H1 (cell line): ENCODE data around the gene SELENOK. TPM values are rescaled to one million over a fixed set of nuclear protein-coding genes. Genes with fewer than 3 reads are reported as not detected.

Experiments used
- CTCF ChIA-PET: fragments of 300-600 bp; sonication (Branson Sonifier 250); formaldehyde crosslinking; loops from one replicate; lab custom pipeline; 2021; ENCODE audit not compliant: partially characterized antibody; lab: Charles Lee
- POLR2A ChIA-PET: fragments of 300-600 bp; sonication (Branson Sonifier 250); formaldehyde crosslinking; loops from one replicate; lab custom pipeline; 2021; ENCODE audit warnings: inconsistent platforms; ENCODE audit not compliant: partially characterized antibody; lab: Charles Lee
- DNase-seq, 2 experiments: peaks; one replicate each; pipeline versions ENCODE4 v3.0.0 to v3.0.0-alpha.2; 2010 to 2022; ENCODE audit warnings: low spot score in 2 of 2, low read depth in 1 of 2, mixed read lengths in 1 of 2
- FAIRE-seq: peaks from 2 replicates; lab custom pipeline; 2011; peaks lifted over from hg19 to GRCh38; lab: Jason Lieb, UNC
- H2AFZ ChIP-seq: 2 replicates; pipeline ENCODE4 v1.8.1; 2012; ENCODE audit warnings: low read length, inconsistent platforms
- H2AK5ac ChIP-seq: 2 replicates; pipeline ENCODE4 v1.6.1; 2013; ENCODE audit warnings: low read depth, low read length
- H2BK120ac ChIP-seq: replicated peaks from 2 replicates; pipeline ENCODE3; 2013; ENCODE audit warnings: low read depth, low read length, inconsistent platforms
- H2BK12ac ChIP-seq: 2 replicates; pipeline ENCODE4 v1.6.1; 2013; ENCODE audit warnings: low read depth, low read length
- H2BK15ac ChIP-seq: 2 replicates; pipeline ENCODE4 v1.6.1; 2013; ENCODE audit warnings: low read length
- H2BK20ac ChIP-seq: 2 replicates; pipeline ENCODE4 v1.6.1; 2013; ENCODE audit warnings: low read length
- H2BK5ac ChIP-seq: 2 replicates; pipeline ENCODE4 v1.6.1; 2013; ENCODE audit warnings: low read depth, low read length
- H3K14ac ChIP-seq: 2 replicates; pipeline ENCODE4 v1.6.1; 2013; ENCODE audit warnings: inconsistent platforms; ENCODE audit not compliant: insufficient read length
- H3K18ac ChIP-seq: 2 replicates; pipeline ENCODE4 v1.6.1; 2013; ENCODE audit warnings: low read length; ENCODE audit errors: extremely low read depth
- H3K23ac ChIP-seq: 2 replicates; pipeline ENCODE4 v1.6.1; 2013; ENCODE audit warnings: inconsistent platforms; ENCODE audit not compliant: insufficient read length
- H3K23me2 ChIP-seq: 2 replicates; pipeline ENCODE4 v1.6.1; 2013; ENCODE audit warnings: low read depth, low read length
- H3K27ac ChIP-seq: 2 replicates; pipeline ENCODE4 v1.6.1; 2011; ENCODE audit warnings: low read depth, low read length, inconsistent platforms
- H3K27me3 ChIP-seq, 4 experiments: replicated peaks in 1 of 4; 1 replicate in 1 of 4; 2 replicates in 3 of 4; pipeline versions ENCODE4 v1.6.1 to v1.8.1; 2011 to 2013; ENCODE audit warnings: low read length in 3 of 4, mild to moderate bottlenecking in 3 of 4, inconsistent platforms in 2 of 4, mixed read lengths in 2 of 4, moderate library complexity in 1 of 4; ENCODE audit not compliant: control insufficient read depth in 3 of 4, insufficient read depth in 3 of 4; ENCODE audit errors: extremely low read depth in 1 of 4
- H3K36me3 ChIP-seq, 4 experiments: 2 replicates each; pipeline versions ENCODE4 v1.6.1 to v1.8.1; 2011 to 2013; ENCODE audit warnings: mild to moderate bottlenecking in 4 of 4, low read length in 3 of 4, moderate library complexity in 2 of 4, control low read depth in 1 of 4, inconsistent platforms in 1 of 4; ENCODE audit not compliant: insufficient read depth in 4 of 4, control insufficient read depth in 2 of 4
- H3K4ac ChIP-seq: replicated peaks from 2 replicates; pipeline ENCODE3; 2013; ENCODE audit warnings: low read length, low read depth, mixed read lengths, inconsistent platforms; ENCODE audit not compliant: insufficient read length
- H3K4me1 ChIP-seq, 4 experiments: replicated peaks in 1 of 4; 1 replicate in 1 of 4; 2 replicates in 3 of 4; pipeline versions ENCODE4 v1.6.1 to v1.8.1; 2011 to 2013; ENCODE audit warnings: low read length in 3 of 4, inconsistent platforms in 2 of 4, mixed read lengths in 1 of 4; ENCODE audit not compliant: insufficient read depth in 4 of 4, control insufficient read depth in 3 of 4
- H3K4me2 ChIP-seq, 2 experiments: 2 replicates each; pipeline versions ENCODE4 v1.6.1 to v1.8.1; 2011 to 2013; ENCODE audit warnings: low read depth in 2 of 2, low read length in 2 of 2, control low read depth in 1 of 2, inconsistent platforms in 1 of 2, mild to moderate bottlenecking in 1 of 2; ENCODE audit not compliant: insufficient read depth in 1 of 2
- H3K4me3 ChIP-seq, 4 experiments: fragments of 200-600, 300-600 bp in 1 of 4; sonication (generic), shearing (Covaris generic), sonication (Bioruptor Twin) in 1 of 4; 2 replicates each; pipeline versions ENCODE4 v1.5.1 to v1.8.1; 2011 to 2016; ENCODE audit warnings: low read length in 4 of 4, low read depth in 3 of 4, control low read depth in 2 of 4, inconsistent platforms in 2 of 4, mild to moderate bottlenecking in 2 of 4, mixed read lengths in 1 of 4, moderate library complexity in 1 of 4; ENCODE audit not compliant: insufficient read depth in 2 of 4; ENCODE audit errors: extremely low read depth in 1 of 4
- H3K56ac ChIP-seq: replicated peaks from 2 replicates; pipeline ENCODE3; 2013; ENCODE audit warnings: low read depth, mild to moderate bottlenecking, mixed read lengths, low read length, inconsistent platforms; ENCODE audit not compliant: insufficient read length
- H3K79me1 ChIP-seq: 2 replicates; pipeline ENCODE4 v1.6.1; 2013; ENCODE audit warnings: low read depth, low read length, control low read depth
- H3K79me2 ChIP-seq, 2 experiments: 2 replicates each; pipeline versions ENCODE4 v1.6.1 to v1.8.1; 2012 to 2013; ENCODE audit warnings: low read length in 2 of 2, mild to moderate bottlenecking in 2 of 2, inconsistent platforms in 1 of 2; ENCODE audit not compliant: insufficient read depth in 2 of 2, control insufficient read depth in 1 of 2
- H3K9ac ChIP-seq, 4 experiments: replicated peaks in 1 of 4; 1 replicate in 1 of 4; 2 replicates in 3 of 4; pipeline versions ENCODE4 v1.6.1 to v1.8.1; 2011 to 2013; ENCODE audit warnings: low read depth in 3 of 4, low read length in 3 of 4, control low read depth in 2 of 4, mild to moderate bottlenecking in 2 of 4, moderate library complexity in 2 of 4, inconsistent platforms in 1 of 4; ENCODE audit errors: extremely low read depth in 1 of 4
- H3K9me3 ChIP-seq, 2 experiments: 2 replicates each; pipeline versions ENCODE4 v1.6.1 to v1.8.1; 2012 to 2013; ENCODE audit warnings: mild to moderate bottlenecking in 2 of 2, moderate library complexity in 2 of 2, control low read depth in 1 of 2, inconsistent platforms in 1 of 2, low read depth in 1 of 2, low read length in 1 of 2, mixed read lengths in 1 of 2; ENCODE audit not compliant: insufficient read depth in 2 of 2
- H4K20me1 ChIP-seq, 2 experiments: replicated peaks in 1 of 2; 2 replicates each; pipeline versions ENCODE3 to v1.8.1; 2011 to 2013; ENCODE audit warnings: inconsistent platforms in 2 of 2, low read length in 2 of 2, mild to moderate bottlenecking in 1 of 2; ENCODE audit not compliant: insufficient read depth in 2 of 2, control insufficient read depth in 1 of 2
- H4K5ac ChIP-seq: 2 replicates; pipeline ENCODE4 v1.6.1; 2013; ENCODE audit warnings: low read length, low read depth, mixed read lengths, inconsistent platforms; ENCODE audit not compliant: insufficient read length
- H4K8ac ChIP-seq: 2 replicates; pipeline ENCODE4 v1.8.0; 2013; ENCODE audit warnings: mild to moderate bottlenecking, moderate library complexity, low read length, inconsistent platforms; ENCODE audit not compliant: insufficient read depth; ENCODE audit errors: extremely low read depth
- H4K91ac ChIP-seq: replicated peaks from 2 replicates; pipeline ENCODE3; 2013; ENCODE audit warnings: low read length, mixed read lengths, inconsistent platforms; ENCODE audit not compliant: insufficient read length
- ASH2L ChIP-seq: fragments of 200-600, 300-600 bp; sonication (generic); IDR thresholded peaks from one replicate; pipeline ENCODE4 v1.7.1; 2017; ENCODE audit warnings: low read length
- E2F6 ChIP-seq: IDR thresholded peaks from 2 replicates; pipeline ENCODE4 v1.6.1; 2012; ENCODE audit warnings: inconsistent platforms
- KDM4A ChIP-seq: IDR thresholded peaks from one replicate; pipeline ENCODE4 v1.7.1; 2012; ENCODE audit warnings: low read depth, mild to moderate bottlenecking, moderate library complexity, low read length, inconsistent platforms; ENCODE audit not compliant: severe bottlenecking
- MAX ChIP-seq: IDR thresholded peaks from 2 replicates; pipeline ENCODE4 v1.6.1; 2012; ENCODE audit warnings: inconsistent platforms
- PHF8 ChIP-seq: fragments of 200-600 bp; sonication (generic); conservative IDR thresholded peaks from 2 replicates; pipeline ENCODE4 v1.7.1; 2012; ENCODE audit warnings: low read depth, mild to moderate bottlenecking, inconsistent platforms, low read length, moderate library complexity
- POLR2A ChIP-seq, 2 experiments: IDR thresholded peaks; 1 replicate in 1 of 2; 2 replicates in 1 of 2; pipeline ENCODE4 v1.6.1; 2011; ENCODE audit warnings: low read depth in 2 of 2, low read length in 2 of 2, mild to moderate bottlenecking in 2 of 2; ENCODE audit errors: control extremely low read depth in 1 of 2
- RAD21 ChIP-seq, 2 experiments: IDR thresholded peaks in 1 of 2; conservative IDR thresholded peaks in 1 of 2; 2 replicates each; pipeline ENCODE4 v1.6.1; 2011; ENCODE audit warnings: low read depth in 2 of 2, low read length in 2 of 2, improper control_type of control experiment in 1 of 2, inconsistent platforms in 1 of 2, mild to moderate bottlenecking in 1 of 2, moderate library complexity in 1 of 2
- SIN3A ChIP-seq, 2 experiments: IDR thresholded peaks in 1 of 2; conservative IDR thresholded peaks in 1 of 2; 2 replicates each; pipeline ENCODE4 v1.6.1; 2011 to 2012; ENCODE audit warnings: low read length in 2 of 2, improper control_type of control experiment in 1 of 2, low read depth in 1 of 2, mild to moderate bottlenecking in 1 of 2
- SRF ChIP-seq: IDR thresholded peaks from 2 replicates; pipeline ENCODE4 v1.6.1; 2011; ENCODE audit warnings: mild to moderate bottlenecking, low read depth, low read length, moderate library complexity
- WGBS, 2 experiments: shearing (Covaris generic) in 1 of 2; methylation state at CpG; one replicate each; pipeline versions ENCODE4 v1.1.6 to v1.1.7; 2013 to 2015; ENCODE audit warnings: low lambda C conversion rate in 2 of 2, mixed read lengths in 2 of 2, inconsistent platforms in 1 of 2, low coverage in 1 of 2, missing lambda C conversion rate in 1 of 2; ENCODE audit not compliant: insufficient replicate concordance in 2 of 2, insufficient coverage in 1 of 2, insufficient read length in 1 of 2; ENCODE audit errors: extremely low coverage in 1 of 2, missing lambda C conversion rate in 1 of 2; 5-methylcytosine and 5-hydroxymethylcytosine counted together
- polyA plus RNA-seq, 7 experiments: library from polyadenylated mRNA; depleted of rRNA in 3 of 7; stranded (reverse) in 5 of 7; unstranded in 2 of 7; fragments of >200 nt in 5 of 7; fragments of 200-250 nt in 2 of 7; gene quantifications; 1 replicate in 5 of 7; 2 replicates in 1 of 7; 4 replicates in 1 of 7; pipeline versions ENCODE4 v1.2.1 to v1.2.3, GENCODE V29; 2011 to 2013; ENCODE audit warnings: missing spikeins in 2 of 7, mixed read lengths in 2 of 7
- total RNA-seq: library from RNA; stranded (reverse); fragmentation: NEBNext Ultra II Directional; extraction: Animal tissue kit (Norgen Biotek cat#: 25700); gene quantifications from 2 replicates; pipeline ENCODE4 v1.2.1, GENCODE V29; 2021

SELENOK gene
- total and polyA plus RNA-seq, 2 of the 8 experiments (the other 6 are each of a cell fraction or from before 2014, with no cell fraction given) = 26.9 to 40.2 TPM

GRCh38 chr3:53846134-53846850 lies 45.4 kb downstream of the SELENOK start, which contains the start of the genes CHDH and IL17RB:
Gene CHDH, minus strand, starts transcription at chr3:53846419. Its CDS starts 22,411 bp downstream, at chr3:53824008.
Gene IL17RB, plus strand, starts transcription at chr3:53846568. Its CDS starts 21 bp downstream, at chr3:53846589.
- peaks cover 0 to 4% (median 2%) of the 10 kb centered on the region in 4 experiments; a peak in 3 of 8 replicates for H3K36me3 ChIP-seq
- DNase-seq (no peak), FAIRE-seq (no peak)
- peak within 1 kb of the TSS; percentile 31 to 85 (median 72); a peak in 6 of 7 replicates for H3K9ac ChIP-seq
- H3K23me2 ChIP-seq = peaks cover 10% of the 10 kb centered on the region
- H3K79me2 ChIP-seq = no peaks in the 10 kb centered on the region; a peak in 1 of 4 replicates
- peak within 1 kb of the TSS; percentile 75 for H4K91ac ChIP-seq
- POLR2A ChIA-PET = interaction anchor here (1.0 to 1.5 kb wide), 7 partner anchors 9 to 34 kb away, joined by 3 to 7 read pairs (median 4); no protein-coding TSS in a partner anchor
- H3K56ac ChIP-seq = no peak within 1 kb of the TSS
- H3K18ac ChIP-seq = peak within 1 kb of the TSS; percentile 73
- H3K4me1 ChIP-seq = peaks cover 19 to 30% (median 21%) of the 10 kb centered on the region in 4 experiments
- no peak within 1 kb of the TSS for H4K5ac ChIP-seq
- 0 out of 2 replicates have a peak within 1 kb of the TSS, but pooled peaks have one; percentile 49 for H2BK5ac ChIP-seq
- H3K4me3 ChIP-seq = peak within 1 kb of the TSS; percentile 47 to 79 (median 72)
- no peak within 1 kb of the TSS for H2AFZ ChIP-seq
- H2BK15ac ChIP-seq = peak within 1 kb of the TSS; percentile 95; the same call in 1 of the 2 replicates
- H4K8ac ChIP-seq = peak within 1 kb of the TSS; percentile 45; the same call in 1 of the 2 replicates
- peak within 1 kb of the TSS; percentile 69 to 90 for H3K4me2 ChIP-seq
- WGBS, 2 experiments = 3% methylated on average over 80 of the region's 91 CpGs; no CpG with 5 or more reads in 1 of the 2 experiments
- peaks cover 0 to 3% of the 10 kb centered on the region in 2 experiments for H4K20me1 ChIP-seq
- no peaks in the 10 kb centered on the region for H3K9me3 ChIP-seq
- H2BK20ac ChIP-seq = peak within 1 kb of the TSS; percentile 61; the same call in 1 of the 2 replicates
- CTCF ChIA-PET = interaction anchor here (0.9 to 3.5 kb wide), 6 partner anchors 12 to 139 kb away, joined by 3 to 23 read pairs (median 5); no protein-coding TSS in a partner anchor
- no peak within 1 kb of the TSS for H3K14ac ChIP-seq
- no peak within 1 kb of the TSS for H3K23ac ChIP-seq
- H3K79me1 ChIP-seq = peaks cover 10% of the 10 kb centered on the region
- peak within 1 kb of the TSS; percentile 2 for H3K4ac ChIP-seq
- no peak within 1 kb of the TSS for H2AK5ac ChIP-seq
- peaks cover 3 to 16% (median 9%) of the 10 kb centered on the region in 4 experiments for H3K27me3 ChIP-seq
- H2BK120ac ChIP-seq = no peak within 1 kb of the TSS
- 0 out of 2 replicates have a peak within 1 kb of the TSS, but pooled peaks have one; percentile 39 for H2BK12ac ChIP-seq
- 0 out of 2 replicates have a peak within 1 kb of the TSS, but pooled peaks have one; percentile 0 for H3K27ac ChIP-seq
- TF ChIP-seq RAD21 (IDR thresholded peaks at IDR 0.05 in 1 of 2, conservative IDR thresholded peaks at IDR 0.05 in 1 of 2; ENCODE audit: low read depth in 2 of 2, low read length in 2 of 2) (no peak), PHF8 (peak; percentile 63), ASH2L (peak; percentile 64), MAX (peak; percentile 90), E2F6 (peak; percentile 94), SIN3A (conservative IDR thresholded peaks at IDR 0.05 in 1 of 2, IDR thresholded peaks at IDR 0.05 in 1 of 2; ENCODE audit: low read depth in 1 of 2, low read length in 2 of 2) (0 out of 4 replicates have a peak, but pooled peaks of 1 of the 2 experiments have one; percentile 15), SRF (no peak), KDM4A (peak; percentile 91), POLR2A (IDR thresholded peaks at IDR 0.05; ENCODE audit: control extremely low read depth in 1 of 2, low read depth in 2 of 2, low read length in 2 of 2) (peak in 1 of 2 experiments; percentile 58; a peak in 2 of 3 replicates)
